NCI-H128 (cell line): Measurements from ENCODE around the gene SMPDL3B.
A peak's percentile ranks its signal among the peaks of the same experiment; 100 is the strongest.

Experiments used
- DNase-seq: peaks from one replicate; lab custom pipeline; 2025; ENCODE audit not compliant: unreplicated experiment; lab: John Stamatoyannopoulos, UW

SMPDL3B gene

GRCh38 chr1:27940297-27940696 is 5.5 kb downstream of the SMPDL3B start:
- DNase-seq: no peak

DNA sequence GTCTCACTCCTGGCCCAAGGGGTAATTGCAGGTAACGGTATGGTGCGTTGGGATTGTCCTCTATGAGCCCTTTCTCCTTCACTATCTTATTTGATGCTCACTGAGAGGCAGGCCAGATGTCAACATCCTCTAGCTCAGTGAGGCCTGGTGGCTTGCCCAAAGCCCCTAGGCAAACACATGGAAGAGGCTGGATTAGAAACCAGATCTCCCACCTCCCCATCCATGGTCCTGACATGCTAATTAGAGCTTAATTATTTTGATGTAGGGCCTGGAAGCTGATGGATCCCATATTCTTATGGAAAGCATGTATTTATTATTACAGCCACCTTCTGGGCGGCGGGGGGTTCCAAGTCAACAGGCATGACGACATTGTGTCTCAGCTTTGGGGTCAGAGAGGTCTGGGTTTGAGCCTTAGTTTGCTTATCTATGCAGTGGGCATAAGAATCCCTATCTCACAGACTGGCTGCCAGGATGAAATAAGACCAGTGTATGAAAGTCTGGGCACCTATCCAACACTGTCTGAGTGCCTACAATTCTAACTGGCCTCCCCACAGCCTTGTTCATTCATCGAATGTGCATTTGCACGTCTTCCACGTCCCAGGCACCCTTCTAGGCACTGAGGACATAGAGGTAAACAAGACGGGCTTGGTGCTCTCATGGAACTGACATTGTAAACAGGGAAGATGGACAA is 6.2 kb downstream of the SMPDL3B start:
- DNase-seq: no peak

DNA sequence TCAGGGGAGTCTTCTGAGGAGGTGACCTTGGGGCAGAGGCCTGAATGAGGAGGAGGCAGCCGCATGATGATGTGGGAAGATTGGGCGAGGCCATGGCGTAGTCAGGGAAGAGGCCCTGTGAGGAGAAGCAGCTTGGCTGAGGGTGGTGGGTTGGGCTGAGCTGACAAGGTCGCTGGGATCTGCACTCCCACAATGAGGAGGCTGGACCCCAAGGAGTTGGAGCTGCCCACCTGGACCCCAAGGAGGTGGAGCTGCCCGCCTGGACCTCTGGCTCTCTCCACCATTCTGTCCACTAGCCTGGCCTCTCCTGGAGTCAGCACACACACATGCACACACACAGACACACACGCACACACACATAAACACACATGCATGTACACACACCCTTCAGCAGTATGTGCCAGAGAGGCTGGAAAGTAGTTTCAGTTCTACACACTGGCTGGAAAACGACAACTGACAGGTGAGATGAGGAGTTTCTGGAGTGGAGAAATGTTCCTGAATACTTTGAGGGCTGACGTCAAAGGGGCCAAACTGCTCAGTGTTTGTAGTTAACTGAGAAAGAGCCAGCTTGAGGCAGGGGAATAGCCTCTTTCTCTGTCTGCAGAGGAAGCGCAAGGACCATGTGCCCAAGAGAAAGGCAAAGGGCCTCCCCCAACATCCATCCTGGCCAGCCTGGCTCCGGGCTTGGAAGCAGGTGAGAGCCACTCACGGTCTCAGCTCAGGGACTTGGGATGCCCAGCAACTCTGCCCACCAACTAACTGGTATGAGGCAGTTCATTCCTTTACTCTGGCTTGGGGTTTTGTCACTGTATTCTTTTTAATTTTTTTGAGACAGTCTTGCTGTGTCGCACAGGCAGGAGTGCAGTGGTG is 7.1 kb downstream of the SMPDL3B start:
- DNase-seq: no peak

DNA sequence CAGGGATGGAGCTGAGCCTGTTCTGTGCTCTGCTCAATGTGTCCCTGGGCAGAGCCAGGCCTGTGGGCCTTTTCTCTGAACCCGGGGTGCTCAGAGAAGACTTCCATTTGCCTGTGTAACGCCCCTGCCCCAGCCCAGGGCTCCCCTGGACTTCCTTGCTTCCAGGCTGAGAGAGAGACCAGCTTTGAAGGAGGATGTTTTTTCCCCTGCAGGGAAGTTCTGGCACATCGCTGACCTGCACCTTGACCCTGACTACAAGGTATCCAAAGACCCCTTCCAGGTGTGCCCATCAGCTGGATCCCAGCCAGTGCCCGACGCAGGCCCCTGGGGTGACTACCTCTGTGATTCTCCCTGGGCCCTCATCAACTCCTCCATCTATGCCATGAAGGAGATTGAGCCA is 10.2 kb downstream of the SMPDL3B start:
- DNase-seq: no peak

- DNase-seq: no peak
Measured at GRCh38 chr1:27949027-27949426, 14.2 kb downstream of the SMPDL3B start.

GRCh38 chr1:27951396-27951795 is 16.6 kb downstream of the SMPDL3B start:
- DNase-seq: no peak

GRCh38 chr1:27952147-27952546 is 17.3 kb downstream of the SMPDL3B start:
- DNase-seq: no peak

GRCh38 chr1:27954186-27954585 is 19.4 kb downstream of the SMPDL3B start:
- DNase-seq: no peak

GRCh38 chr1:27955076-27955475 is 20.3 kb downstream of the SMPDL3B start:
- no peak for DNase-seq

DNA sequence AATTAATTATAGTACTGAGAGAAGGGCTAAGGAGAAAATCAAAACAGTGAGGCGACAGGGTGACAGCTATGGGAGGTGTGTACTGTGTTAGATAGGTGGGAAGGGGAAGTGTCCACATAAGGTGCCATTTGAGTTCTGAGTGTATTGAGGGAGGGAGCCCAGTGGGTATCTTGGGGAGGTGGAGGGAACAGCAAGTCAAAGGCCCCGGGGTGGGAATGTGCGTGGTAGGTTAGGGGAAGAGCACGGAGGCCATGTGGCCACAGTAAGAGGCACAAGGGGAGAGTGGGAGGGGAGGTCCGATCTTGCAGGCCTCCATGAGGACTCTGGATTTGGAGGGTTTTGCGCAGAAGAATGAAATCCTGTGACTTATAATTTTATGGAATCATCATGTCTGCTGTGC is 22.0 kb downstream of the SMPDL3B start:
- no peak for DNase-seq

GRCh38 chr1:27957655-27958054 is 22.9 kb downstream of the SMPDL3B start:
- DNase-seq: no peak

DNA sequence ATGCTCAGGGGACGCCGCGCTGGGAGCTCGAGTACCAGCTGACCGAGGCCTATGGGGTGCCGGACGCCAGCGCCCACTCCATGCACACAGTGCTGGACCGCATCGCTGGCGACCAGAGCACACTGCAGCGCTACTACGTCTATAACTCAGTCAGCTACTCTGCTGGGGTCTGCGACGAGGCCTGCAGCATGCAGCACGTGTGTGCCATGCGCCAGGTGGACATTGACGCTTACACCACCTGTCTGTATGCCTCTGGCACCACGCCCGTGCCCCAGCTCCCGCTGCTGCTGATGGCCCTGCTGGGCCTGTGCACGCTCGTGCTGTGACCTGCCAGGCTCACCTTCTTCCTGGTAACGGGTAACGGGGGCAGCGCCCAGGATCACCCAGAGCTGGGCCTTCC is 23.7 kb downstream of the SMPDL3B start:
- no peak for DNase-seq

DNA sequence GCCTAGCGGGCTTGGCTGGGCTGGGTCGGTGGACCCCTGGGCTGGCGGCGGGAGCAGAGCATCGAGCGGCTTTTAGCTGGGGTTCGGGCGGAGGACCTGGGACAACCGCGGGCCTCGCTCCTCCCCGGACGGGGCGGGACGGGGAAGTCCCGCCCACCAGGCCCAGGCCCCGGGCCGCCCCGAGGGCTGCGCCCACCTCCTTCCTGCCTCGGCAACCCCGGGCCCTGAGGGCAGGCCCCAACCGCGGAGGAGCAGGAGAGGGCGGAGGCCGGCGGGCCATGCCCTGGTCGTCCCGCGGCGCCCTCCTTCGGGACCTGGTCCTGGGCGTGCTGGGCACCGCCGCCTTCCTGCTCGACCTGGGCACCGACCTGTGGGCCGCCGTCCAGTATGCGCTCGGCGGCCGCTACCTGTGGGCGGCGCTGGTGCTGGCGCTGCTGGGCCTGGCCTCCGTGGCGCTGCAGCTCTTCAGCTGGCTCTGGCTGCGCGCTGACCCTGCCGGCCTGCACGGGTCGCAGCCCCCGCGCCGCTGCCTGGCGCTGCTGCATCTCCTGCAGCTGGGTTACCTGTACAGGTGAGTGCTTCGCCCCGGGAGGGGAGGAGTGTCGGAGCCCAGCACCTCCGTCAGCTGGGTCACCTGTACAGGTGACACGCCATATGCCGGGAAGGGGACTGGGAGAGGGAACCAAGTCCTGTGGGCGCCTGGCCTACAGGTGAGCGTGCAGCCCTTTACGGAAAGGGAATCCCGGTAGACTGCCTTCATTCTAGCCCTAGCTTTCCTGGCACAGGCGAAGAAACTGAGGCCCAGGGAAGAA is 25.2 kb downstream of the SMPDL3B start, which contains the start of gene XKR8:
Gene XKR8, plus strand, starts transcription at position 182 of the 812 bp plus-strand sequence. Its CDS starts 97 bp downstream, at position 279.
- peak; percentile 23 for DNase-seq

DNA sequence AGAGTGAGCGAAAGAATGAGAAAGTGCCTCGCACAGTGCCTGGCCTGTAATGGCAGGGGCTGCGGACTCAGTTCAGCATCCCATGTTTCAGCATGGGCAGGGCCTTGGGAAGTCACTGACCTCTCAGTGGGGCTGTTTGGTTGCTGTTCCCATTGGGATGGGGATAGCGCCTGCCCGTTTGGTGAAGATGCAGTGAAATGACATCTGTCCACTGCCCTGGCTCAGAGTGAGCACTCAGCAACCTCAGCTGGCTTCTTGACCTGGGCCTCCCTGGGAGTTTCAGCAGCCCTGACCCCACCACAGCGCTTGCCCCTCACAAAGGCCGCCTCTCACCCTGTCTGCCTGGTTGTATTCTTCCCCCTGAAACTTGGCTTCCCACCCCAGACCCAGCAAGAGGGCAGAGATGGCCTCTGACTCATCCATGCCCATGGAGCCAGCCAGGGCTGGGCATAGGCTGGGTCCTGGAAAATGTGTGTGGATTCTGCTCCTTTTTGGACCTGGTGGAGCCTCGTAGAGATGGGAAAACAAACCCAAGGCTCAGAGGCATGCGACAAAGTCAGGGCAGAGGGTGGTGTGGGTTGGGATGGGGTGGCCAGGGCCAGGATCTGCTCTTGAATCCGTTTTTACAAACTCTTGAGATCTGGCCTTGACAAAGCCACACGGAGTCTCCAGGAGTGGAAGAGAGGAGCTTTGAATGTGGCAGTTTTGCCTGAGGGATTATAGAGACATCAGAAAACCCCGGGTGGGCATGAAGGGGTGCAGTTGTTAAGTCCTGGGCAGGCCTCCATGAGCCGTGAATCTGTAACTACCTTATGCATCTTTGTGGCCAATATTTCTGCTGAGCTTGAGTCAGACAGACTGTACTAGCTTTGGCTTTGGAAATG is 26.2 kb downstream of the SMPDL3B start:
- DNase-seq: no peak

GRCh38 chr1:27961646-27962221 is 26.9 kb downstream of the SMPDL3B start:
- no peak for DNase-seq

GRCh38 chr1:27963393-27963792 is 28.6 kb downstream of the SMPDL3B start:
- DNase-seq: no peak

- no peak for DNase-seq
Measured at GRCh38 chr1:27966402-27967105, 31.8 kb downstream of the SMPDL3B start.

DNA sequence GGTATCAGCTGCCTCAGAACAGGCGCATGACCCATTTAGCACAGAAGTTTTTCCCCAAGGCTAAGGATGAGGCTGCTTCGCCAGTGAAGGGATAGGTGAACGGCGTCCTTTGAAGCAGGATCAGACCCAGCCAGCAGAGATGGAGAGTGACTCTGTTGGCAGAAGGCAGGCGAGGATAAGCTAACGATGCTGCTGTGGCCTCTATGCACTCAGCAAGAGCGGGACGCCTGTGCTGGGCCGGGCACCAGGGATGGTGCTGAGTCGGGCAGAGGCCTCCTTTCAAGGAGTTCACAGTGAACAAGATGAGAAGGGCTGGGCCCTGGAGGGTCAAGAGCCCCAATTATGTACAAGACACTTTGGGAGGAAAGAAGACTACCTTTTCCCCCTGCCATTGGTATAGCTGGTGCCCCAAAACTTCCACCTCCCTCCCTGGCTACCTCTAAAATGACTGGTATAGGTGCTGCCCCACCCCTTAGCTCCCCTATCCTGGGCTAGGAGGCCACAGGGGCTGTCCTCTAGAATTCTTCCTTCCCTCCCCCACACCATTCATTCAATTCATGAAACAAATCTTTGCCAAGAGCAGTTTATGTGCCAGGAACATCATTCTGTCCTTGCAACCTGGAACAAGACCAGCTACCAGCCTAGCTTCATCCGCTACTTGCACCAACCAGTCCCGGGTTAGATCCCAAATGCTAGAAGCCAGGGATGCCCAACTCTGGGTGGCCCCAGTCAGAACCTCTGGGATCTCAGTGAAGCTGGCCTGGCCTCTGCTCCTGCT is 32.5 kb downstream of the SMPDL3B start:
- no peak for DNase-seq
